ENCODE results near the gene EIF4B.

GRCh38 chr12:53078425-53079225, 72.4 kb downstream of the EIF4B start:
- TF ChIP-seq EZH2phosphoT487 (IDR thresholded peaks at IDR 0.05; ENCODE audit: insufficient read depth, low read depth) (no peak), EZH2 (IDR thresholded peaks at IDR 0.05; ENCODE audit: insufficient read depth, poor library complexity, severe bottlenecking) (no peak)
